Osteocyte (in vitro differentiated cells): Measurements from ENCODE around the gene LRRC10B. TPM values are rescaled to one million over a fixed set of nuclear protein-coding genes. Genes with fewer than 3 reads are reported as not detected.
A peak's percentile ranks its signal among the peaks of the same experiment; 100 is the strongest.
"Not testable (repeated sequence)": the region's sequence is repeated elsewhere in the genome, so short reads cannot be mapped to it uniquely, and the experiment has no call there.

Experiments used
- DNase-seq: peaks from one replicate; pipeline ENCODE4 v3.0.0; 2021; ENCODE audit warnings: mixed read lengths; ENCODE audit not compliant: unreplicated experiment; ENCODE audit errors: extremely low spot score
- H3K27ac Mint-ChIP-seq: one replicate; pipeline ENCODE4 v1.8.0; 2021; ENCODE audit warnings: mild to moderate bottlenecking, mixed read lengths; ENCODE audit not compliant: unreplicated experiment
- H3K27me3 Mint-ChIP-seq: one replicate; pipeline ENCODE4 v1.8.0; 2021; ENCODE audit warnings: mixed read lengths; ENCODE audit not compliant: unreplicated experiment
- H3K36me3 Mint-ChIP-seq: one replicate; pipeline ENCODE4 v1.8.0; 2021; ENCODE audit warnings: mixed read lengths; ENCODE audit not compliant: unreplicated experiment
- H3K4me1 Mint-ChIP-seq: one replicate; pipeline ENCODE4 v1.8.0; 2021; ENCODE audit warnings: mixed read lengths; ENCODE audit not compliant: unreplicated experiment
- H3K4me3 Mint-ChIP-seq: one replicate; pipeline ENCODE4 v1.8.0; 2021; ENCODE audit warnings: mild to moderate bottlenecking, moderate library complexity, mixed read lengths; ENCODE audit not compliant: unreplicated experiment
- H3K9me3 Mint-ChIP-seq: one replicate; pipeline ENCODE4 v1.8.0; 2021; ENCODE audit warnings: mixed read lengths; ENCODE audit not compliant: unreplicated experiment
- long read RNA-seq: library from polyadenylated mRNA; unstranded; transcript quantifications from one replicate; pipeline ENCODE4 v2.0.0, GENCODE V29; 2021
- total RNA-seq: library from RNA; stranded (reverse); gene quantifications from 2 replicates; pipeline ENCODE4 v1.2.1, GENCODE V29; 2021
- TF ChIP-seq, protein P1 (sequence below): fragments of 200-600 bp; sonication (generic); IDR thresholded peaks from 2 replicates; pipeline ENCODE4 v1.5.0; 2021; ENCODE audit warnings: antibody characterized with exemption, mild to moderate bottlenecking, moderate library complexity

The LRRC10B gene
- not detected in 2 replicates for total RNA-seq
- long read RNA-seq, result 0 reads

DNA sequence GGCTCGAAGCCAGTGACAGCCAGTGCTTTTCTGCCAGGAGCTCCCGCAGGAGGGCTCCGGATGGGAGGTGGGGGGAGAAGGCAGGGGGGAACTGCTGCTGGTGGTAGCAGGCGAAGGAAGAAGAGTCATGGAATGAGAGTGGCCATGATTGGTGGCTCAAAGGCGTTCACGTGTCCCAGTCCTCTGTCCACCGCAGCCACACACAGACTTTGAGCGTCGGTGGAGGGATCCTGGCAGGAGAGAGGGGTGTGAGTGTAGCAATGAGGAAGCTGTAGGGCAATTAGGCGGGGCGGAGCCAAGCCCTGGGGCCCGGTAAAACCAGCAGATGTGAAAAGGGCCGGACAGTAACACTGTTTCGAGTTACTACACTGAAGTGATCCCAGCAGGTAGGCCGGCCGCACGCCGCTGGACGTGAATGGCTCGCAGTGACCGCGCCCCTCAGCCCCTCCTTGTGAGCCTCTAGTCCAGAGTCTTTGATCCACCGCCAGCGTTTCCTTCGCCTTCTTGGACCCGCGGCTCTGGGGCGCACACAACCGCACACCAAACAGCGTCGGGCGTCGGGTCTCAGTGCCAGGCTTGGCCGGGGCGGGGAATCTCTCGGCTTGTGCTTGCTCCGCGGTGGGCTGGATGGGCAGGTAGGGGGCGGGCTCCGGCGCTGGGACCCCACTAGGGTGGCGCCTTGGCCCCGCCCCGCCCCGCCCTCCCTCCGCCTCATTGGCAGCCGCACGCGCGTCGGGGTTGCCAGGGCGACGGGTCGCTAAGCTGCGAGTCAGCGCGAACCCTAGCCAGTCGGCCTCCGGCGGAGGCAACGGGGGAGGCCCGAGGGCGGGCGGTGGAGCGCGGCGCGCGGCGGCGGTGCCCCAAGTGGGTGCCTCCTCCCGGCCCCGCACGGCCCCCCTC, at the start of gene LRRC10B:
Gene LRRC10B (plus strand): TSS at position 788 of the 900 bp plus-strand sequence. CDS start 250 bp downstream, outside the sequence.
- Mint-ChIP-seq H3K36me3 (no peaks in the 10 kb centered on the region), H3K27ac (no peak within 1 kb of the TSS), H3K4me3 (peak within 1 kb of the TSS; percentile 58), H3K27me3 (peaks cover 60% of the 10 kb centered on the region), H3K4me1 (peaks cover 10% of the 10 kb centered on the region), H3K9me3 (no peaks in the 10 kb centered on the region)
- TF ChIP-seq, protein P1, sequence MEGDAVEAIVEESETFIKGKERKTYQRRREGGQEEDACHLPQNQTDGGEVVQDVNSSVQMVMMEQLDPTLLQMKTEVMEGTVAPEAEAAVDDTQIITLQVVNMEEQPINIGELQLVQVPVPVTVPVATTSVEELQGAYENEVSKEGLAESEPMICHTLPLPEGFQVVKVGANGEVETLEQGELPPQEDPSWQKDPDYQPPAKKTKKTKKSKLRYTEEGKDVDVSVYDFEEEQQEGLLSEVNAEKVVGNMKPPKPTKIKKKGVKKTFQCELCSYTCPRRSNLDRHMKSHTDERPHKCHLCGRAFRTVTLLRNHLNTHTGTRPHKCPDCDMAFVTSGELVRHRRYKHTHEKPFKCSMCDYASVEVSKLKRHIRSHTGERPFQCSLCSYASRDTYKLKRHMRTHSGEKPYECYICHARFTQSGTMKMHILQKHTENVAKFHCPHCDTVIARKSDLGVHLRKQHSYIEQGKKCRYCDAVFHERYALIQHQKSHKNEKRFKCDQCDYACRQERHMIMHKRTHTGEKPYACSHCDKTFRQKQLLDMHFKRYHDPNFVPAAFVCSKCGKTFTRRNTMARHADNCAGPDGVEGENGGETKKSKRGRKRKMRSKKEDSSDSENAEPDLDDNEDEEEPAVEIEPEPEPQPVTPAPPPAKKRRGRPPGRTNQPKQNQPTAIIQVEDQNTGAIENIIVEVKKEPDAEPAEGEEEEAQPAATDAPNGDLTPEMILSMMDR, result no peak
- no peak for DNase-seq

DNA sequence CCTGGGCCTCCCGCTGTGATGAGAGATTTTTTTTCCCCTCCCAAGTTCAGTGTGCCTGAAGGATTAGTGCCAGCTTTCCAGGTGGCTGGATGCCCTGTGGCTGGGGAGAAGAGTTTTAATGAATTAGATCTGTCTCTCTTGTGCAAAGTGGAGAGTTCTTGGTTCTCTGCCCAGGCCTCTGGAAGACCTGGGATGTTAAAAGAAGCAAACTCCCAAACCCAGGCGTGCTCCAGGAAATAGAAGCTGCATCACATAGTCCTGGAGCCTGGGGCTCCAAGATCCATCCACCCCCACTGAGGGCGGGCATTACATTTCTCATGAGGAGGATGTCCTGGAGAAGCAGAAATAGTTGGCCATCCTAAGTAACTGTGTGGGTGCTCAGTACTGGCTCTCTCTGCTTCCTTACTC, 48.1 kb upstream of the LRRC10B start:
- no peak for DNase-seq
- H3K36me3 Mint-ChIP-seq, result peaks cover 18% of the 10 kb centered on the region

GRCh38 chr11:61460986-61461385, 47.6 kb upstream of the LRRC10B start:
- no peak overlapping the region for H3K4me3 Mint-ChIP-seq
- H3K36me3 Mint-ChIP-seq, result peaks cover 15% of the 10 kb centered on the region
- H3K4me1 Mint-ChIP-seq, result peaks cover 6% of the 10 kb centered on the region
- no peaks in the 10 kb centered on the region for H3K27me3 Mint-ChIP-seq
- TF ChIP-seq, protein P1, result no peak
- no peaks in the 10 kb centered on the region for H3K9me3 Mint-ChIP-seq
- no peak for DNase-seq
- H3K27ac Mint-ChIP-seq, result no peak overlapping the region

More for the DNA sequence above, 48.1 kb upstream of the LRRC10B start:
- no peaks in the 10 kb centered on the region for H3K27me3 Mint-ChIP-seq
- no peak overlapping the region for H3K27ac Mint-ChIP-seq
- peaks cover 6% of the 10 kb centered on the region for H3K4me1 Mint-ChIP-seq
- H3K4me3 Mint-ChIP-seq, result no peak overlapping the region
- TF ChIP-seq, protein P1, result no peak
- H3K9me3 Mint-ChIP-seq, result no peaks in the 10 kb centered on the region

- not testable (repeated sequence) for H3K4me3 Mint-ChIP-seq, H3K4me1 Mint-ChIP-seq, H3K9me3 Mint-ChIP-seq, H3K27ac Mint-ChIP-seq, H3K27me3 Mint-ChIP-seq, DNase-seq
- peaks cover 13% of the 10 kb centered on the region for H3K36me3 Mint-ChIP-seq
These were observed 40.9 kb upstream of the LRRC10B start for GRCh38 chr11:61467602-61468001.

DNA sequence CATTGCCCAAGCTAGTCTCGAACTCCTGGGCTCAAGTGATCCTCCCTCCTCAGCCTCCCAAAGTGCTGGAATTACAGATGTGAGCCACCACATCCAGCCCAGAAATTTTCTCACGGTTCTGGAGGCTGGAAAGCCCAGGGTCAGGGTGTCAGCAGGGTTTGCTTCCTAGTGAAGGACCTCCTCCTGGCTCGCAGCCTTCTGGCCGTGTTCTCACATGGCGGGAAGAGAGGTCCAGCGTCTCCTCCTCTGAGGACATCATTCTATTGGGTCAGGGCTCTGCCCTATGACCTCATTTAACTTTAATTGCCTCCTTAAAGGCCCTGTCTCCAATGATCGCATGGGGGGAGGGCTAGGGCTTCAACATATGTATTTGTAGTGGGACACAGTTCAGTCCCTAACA, 40.5 kb upstream of the LRRC10B start:
- TF ChIP-seq, protein P1, result no peak
- H3K27ac Mint-ChIP-seq, result no peak overlapping the region
- H3K36me3 Mint-ChIP-seq, result peaks cover 16% of the 10 kb centered on the region
- peaks cover 3% of the 10 kb centered on the region for H3K4me1 Mint-ChIP-seq
- no peaks in the 10 kb centered on the region for H3K27me3 Mint-ChIP-seq
- no peak overlapping the region for H3K4me3 Mint-ChIP-seq
- H3K9me3 Mint-ChIP-seq, result no peaks in the 10 kb centered on the region
- DNase-seq, result no peak
